HG02981 (cell line): Measurements from ENCODE around the gene CALY.
A peak's percentile ranks its signal among the peaks of the same experiment; 100 is the strongest.

Source experiments
- ATAC-seq: cut with Tn5 transposase; IDR thresholded peaks from one replicate; pipeline ENCODE4 v1.9.1; 2021; ENCODE audit warnings: mild to moderate bottlenecking, moderate library complexity; ENCODE audit not compliant: unreplicated experiment

CALY gene

GRCh38 chr10:133274751-133275683 lies 61.7 kb downstream of the CALY start:
- peak; percentile 45 for ATAC-seq
